ENCODE results near the gene PCDHGA1. TPM values are rescaled to one million over a fixed set of nuclear protein-coding genes. Genes with fewer than 3 reads are reported as not detected.

The PCDHGA1 gene
- total RNA-seq, 1 experiment from 2014 or later = 0.63 TPM

- Histone ChIP-seq H3K18ac (ENCODE audit: insufficient read length, low read depth, low read length) (no peak overlapping the region), H3K27me3 (ENCODE audit: insufficient read depth, low read length) (no peaks in the 10 kb centered on the region), H3K23ac (ENCODE audit: insufficient read length, low read depth, low read length) (no peak overlapping the region), H3K9me3 (ENCODE audit: control insufficient read depth, low read depth, low read length) (peaks cover 29% of the 10 kb centered on the region), H2BK20ac (ENCODE audit: low read depth, low read length, poor library complexity, severe bottlenecking) (no peak overlapping the region), H2AK5ac (ENCODE audit: insufficient read length, low read length) (no peak overlapping the region), H4K5ac (ENCODE audit: insufficient read length, low read depth, low read length) (no peak overlapping the region), H4K20me1 (ENCODE audit: control insufficient read depth, insufficient read depth, insufficient read length) (no peaks in the 10 kb centered on the region), H3K79me1 (ENCODE audit: insufficient read depth, low read depth, low read length, poor library complexity, severe bottlenecking) (no peaks in the 10 kb centered on the region), H2BK12ac (ENCODE audit: insufficient read length, low read depth, low read length) (no peak overlapping the region), H2BK5ac (ENCODE audit: insufficient read length, low read length) (no peak overlapping the region), H3K14ac (ENCODE audit: insufficient read depth, low read length) (no peak overlapping the region), H3K4ac (ENCODE audit: low read depth, low read length) (no peak overlapping the region), H2BK120ac (ENCODE audit: low read depth, low read length, poor library complexity, severe bottlenecking) (no peak overlapping the region), H3K56ac (ENCODE audit: insufficient read length, low read depth, low read length) (no peak overlapping the region), H3K27ac (ENCODE audit: insufficient read length, low read depth, low read length) (no peak overlapping the region), H3T11ph (ENCODE audit: low read length) (no peak overlapping the region), H2BK15ac (ENCODE audit: low read depth, low read length) (no peak overlapping the region), H3K23me2 (ENCODE audit: insufficient read length, low read depth, low read length, poor library complexity, severe bottlenecking) (peaks cover 5% of the 10 kb centered on the region), H3K9ac (ENCODE audit: extremely low read depth, insufficient read length, low read length) (no peak overlapping the region), H3K4me1 (ENCODE audit: insufficient read depth, low read length) (no peaks in the 10 kb centered on the region), H4K8ac (replicated peaks; ENCODE audit: insufficient read length, low read depth, low read length) (no peak overlapping the region), H3K79me2 (ENCODE audit: insufficient read depth, low read length) (no peaks in the 10 kb centered on the region), H4K91ac (ENCODE audit: insufficient read length, low read depth, low read length) (no peak overlapping the region), H3K4me2 (ENCODE audit: insufficient read depth, insufficient read length, low read length) (no peak overlapping the region), H2AFZ (ENCODE audit: low read length) (no peak overlapping the region)
- no peak for TF ChIP-seq CTCF (conservative IDR thresholded peaks at IDR 0.05)
- no peak overlapping the region for H3K4me3 Mint-ChIP-seq
- peaks cover 2 to 3% of the 10 kb centered on the region in 2 experiments for H3K4me1 Mint-ChIP-seq
- peaks cover 33 to 51% of the 10 kb centered on the region in 2 experiments for H3K9me3 Mint-ChIP-seq
- no peak overlapping the region for H3K27ac Mint-ChIP-seq
- no CpG with 5 or more reads among the region's 22 CpGs for WGBS (ENCODE audit: extremely low coverage, insufficient read length, low lambda C conversion rate)
- peaks cover 19 to 31% (median 31%) of the 10 kb centered on the region in 3 experiments for H3K36me3 Mint-ChIP-seq (ENCODE audit: insufficient read depth in 1 of 3, low read depth in 3 of 3)
- DNase-seq = no peak
- peaks cover 3% of the 10 kb centered on the region for H3K27me3 Mint-ChIP-seq (ENCODE audit: low read depth)
Observed at GRCh38 chr5:141403387-141403786, 73.1 kb downstream of the PCDHGA1 start.
